Memory B cell (primary cell): ENCODE data around the gene ERP27.

Experiments used
- ATAC-seq: fragments of 150-1000 bp; cut with Tn5 transposase; 2 replicates; pipeline ENCODE4 v1.10.0; 2021; ENCODE audit warnings: low read depth, mild to moderate bottlenecking, moderate library complexity
- DNase-seq, 2 donors: peaks; one replicate each; pipeline ENCODE4 v3.0.0; 2022; ENCODE audit warnings: low spot score in 2 of 2
- H3K27ac Mint-ChIP-seq: one replicate; pipeline ENCODE4 v1.8.0; 2022; ENCODE audit warnings: mild to moderate bottlenecking, moderate library complexity, mixed read lengths
- H3K27me3 Mint-ChIP-seq: one replicate; pipeline ENCODE4 v1.8.0; 2022; ENCODE audit warnings: mixed read lengths
- H3K36me3 Mint-ChIP-seq: one replicate; pipeline ENCODE4 v1.8.0; 2022; ENCODE audit warnings: mild to moderate bottlenecking, mixed read lengths
- H3K4me1 Mint-ChIP-seq: one replicate; pipeline ENCODE4 v1.8.0; 2022; ENCODE audit warnings: mixed read lengths
- H3K4me3 Mint-ChIP-seq: one replicate; pipeline ENCODE4 v1.8.0; 2022; ENCODE audit warnings: mild to moderate bottlenecking, moderate library complexity, mixed read lengths
- H3K9me3 Mint-ChIP-seq: one replicate; pipeline ENCODE4 v1.8.0; 2022; ENCODE audit warnings: mixed read lengths

The ERP27 gene

DNA sequence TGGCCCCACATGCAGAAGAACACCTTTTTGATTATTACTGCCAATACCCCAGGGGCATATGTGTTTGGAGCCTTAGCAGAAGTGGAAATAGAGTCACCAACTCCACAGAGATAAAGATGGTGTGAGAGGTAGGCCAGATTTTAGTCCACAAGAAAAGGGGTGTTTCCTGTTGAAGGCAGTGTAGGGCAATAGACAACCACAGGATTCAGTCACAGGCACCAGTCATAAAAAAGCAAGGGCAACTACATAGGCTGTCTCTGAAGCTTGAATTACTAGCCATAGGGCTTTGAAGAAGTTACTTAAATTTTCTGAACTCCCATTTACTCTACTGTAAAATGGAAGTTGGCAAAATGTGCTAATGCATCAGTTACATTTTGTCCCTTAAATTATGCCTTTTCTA, 18.9 kb downstream of the ERP27 start:
- Mint-ChIP-seq H3K4me1 (peaks cover 17% of the 10 kb centered on the region), H3K36me3 (peaks cover 33% of the 10 kb centered on the region)
- ATAC-seq: no peak

DNA sequence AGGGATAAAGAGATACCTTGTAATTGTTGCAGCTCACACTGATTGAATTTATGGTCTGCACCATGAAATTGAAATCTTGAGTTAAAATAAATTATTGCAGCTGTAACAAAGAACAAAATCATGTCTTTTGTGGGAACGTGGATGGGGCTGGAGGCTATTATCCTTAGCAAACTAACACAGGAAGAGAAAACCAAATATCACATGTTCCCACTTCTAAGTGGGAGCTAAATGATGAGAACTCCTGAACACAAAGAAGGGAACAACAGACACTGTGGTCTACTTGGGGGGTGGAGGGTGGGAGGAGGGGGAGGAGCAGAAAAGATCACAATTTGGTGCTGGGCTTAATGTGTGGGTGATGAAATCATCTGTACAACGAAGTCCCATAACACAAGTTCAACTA, 22.6 kb downstream of the ERP27 start:
- Mint-ChIP-seq H3K4me1 (peaks cover 8% of the 10 kb centered on the region), H3K4me3 (no peak overlapping the region), H3K27ac (no peak overlapping the region), H3K9me3 (peaks cover 3% of the 10 kb centered on the region), H3K36me3 (peaks cover 53% of the 10 kb centered on the region), H3K27me3 (no peaks in the 10 kb centered on the region)
- ATAC-seq (no peak), DNase-seq (no peak)

More for the DNA sequence above, 18.9 kb downstream of the ERP27 start:
- Mint-ChIP-seq H3K27me3 (no peaks in the 10 kb centered on the region), H3K9me3 (no peaks in the 10 kb centered on the region), H3K4me3 (no peak overlapping the region), H3K27ac (no peak overlapping the region)
- no peak for DNase-seq

DNA sequence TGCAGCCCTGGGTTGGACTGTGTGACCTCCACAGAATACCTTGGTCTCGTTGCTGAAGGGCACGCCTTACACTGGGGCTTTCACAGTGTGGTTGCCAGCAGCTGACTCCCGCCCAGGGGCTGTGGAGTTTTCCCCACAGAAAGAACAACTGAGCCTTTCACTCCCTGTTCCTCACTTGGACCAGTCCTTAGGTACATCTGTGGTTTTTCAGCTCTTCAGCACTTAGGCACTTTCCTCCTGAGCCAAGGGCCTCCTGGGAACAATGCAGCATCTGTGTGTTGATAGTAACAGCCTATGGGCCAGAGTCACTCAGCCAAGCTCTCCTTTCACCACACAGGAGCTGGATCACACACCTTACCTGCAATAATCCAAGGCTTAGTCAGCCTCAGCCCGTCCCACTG, 25.0 kb downstream of the ERP27 start:
- Mint-ChIP-seq H3K27me3 (no peaks in the 10 kb centered on the region), H3K4me3 (no peak overlapping the region), H3K27ac (no peak overlapping the region), H3K4me1 (peaks cover 4% of the 10 kb centered on the region), H3K36me3 (peaks cover 45% of the 10 kb centered on the region), H3K9me3 (peaks cover 3% of the 10 kb centered on the region)
- no peak for DNase-seq
- no peak for ATAC-seq

GRCh38 chr12:14911131-14911530, 27.2 kb downstream of the ERP27 start:
- peaks cover 41% of the 10 kb centered on the region for H3K36me3 Mint-ChIP-seq
- H3K27me3 Mint-ChIP-seq: no peaks in the 10 kb centered on the region
- no peak overlapping the region for H3K27ac Mint-ChIP-seq
- no peak for DNase-seq
- no peak overlapping the region for H3K4me3 Mint-ChIP-seq
- no peak for ATAC-seq
- H3K4me1 Mint-ChIP-seq: peaks cover 5% of the 10 kb centered on the region
- H3K9me3 Mint-ChIP-seq: peaks cover 5% of the 10 kb centered on the region

GRCh38 chr12:14910090-14910915, 28.0 kb downstream of the ERP27 start:
- no peak overlapping the region for H3K4me3 Mint-ChIP-seq
- ATAC-seq (no peak), DNase-seq (no peak)
- H3K27ac Mint-ChIP-seq: no peak overlapping the region
- H3K27me3 Mint-ChIP-seq: no peaks in the 10 kb centered on the region
- peaks cover 39% of the 10 kb centered on the region for H3K36me3 Mint-ChIP-seq
- peaks cover 5% of the 10 kb centered on the region for H3K9me3 Mint-ChIP-seq
- peaks cover 8% of the 10 kb centered on the region for H3K4me1 Mint-ChIP-seq

DNA sequence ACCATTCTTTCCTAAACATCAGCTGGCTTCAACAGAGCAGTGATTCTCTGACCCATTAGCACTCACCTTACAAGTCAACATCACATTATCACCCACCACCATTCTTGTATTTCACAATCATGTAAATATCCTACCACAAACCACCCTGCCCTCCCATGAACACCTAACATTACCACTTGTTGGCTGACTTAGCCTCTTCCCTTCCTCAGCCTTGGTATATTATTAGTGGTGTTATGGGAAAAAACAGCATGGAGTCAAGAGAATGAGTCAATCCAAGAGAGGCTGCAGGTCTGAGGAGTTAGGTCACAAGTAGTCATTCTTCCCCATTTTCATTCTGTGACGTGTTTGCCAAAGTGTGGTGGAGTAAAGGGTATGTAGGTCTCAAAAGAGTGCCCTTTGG, 30.4 kb downstream of the ERP27 start:
- Mint-ChIP-seq H3K9me3 (peaks cover 3% of the 10 kb centered on the region), H3K27me3 (no peaks in the 10 kb centered on the region), H3K36me3 (peaks cover 25% of the 10 kb centered on the region), H3K4me1 (peaks cover 6% of the 10 kb centered on the region), H3K27ac (peak overlapping the region; percentile 6), H3K4me3 (no peak overlapping the region)
- DNase-seq: no peak
- no peak for ATAC-seq

- Mint-ChIP-seq H3K4me3 (no peak overlapping the region), H3K27ac (no peak overlapping the region), H3K36me3 (peaks cover 16% of the 10 kb centered on the region), H3K4me1 (peaks cover 6% of the 10 kb centered on the region), H3K9me3 (peaks cover 2% of the 10 kb centered on the region), H3K27me3 (no peaks in the 10 kb centered on the region)
- no peak for DNase-seq
- no peak for ATAC-seq
These were observed 32.2 kb downstream of the ERP27 start for GRCh38 chr12:14906114-14906513.

- H3K27ac Mint-ChIP-seq: no peak overlapping the region
- no peaks in the 10 kb centered on the region for H3K27me3 Mint-ChIP-seq
- peaks cover 6% of the 10 kb centered on the region for H3K4me1 Mint-ChIP-seq
- H3K36me3 Mint-ChIP-seq: peaks cover 14% of the 10 kb centered on the region
- DNase-seq (no peak), ATAC-seq (no peak)
- no peak overlapping the region for H3K4me3 Mint-ChIP-seq
- peaks cover 2% of the 10 kb centered on the region for H3K9me3 Mint-ChIP-seq
These were observed 32.9 kb downstream of the ERP27 start for GRCh38 chr12:14905269-14906004.

DNA sequence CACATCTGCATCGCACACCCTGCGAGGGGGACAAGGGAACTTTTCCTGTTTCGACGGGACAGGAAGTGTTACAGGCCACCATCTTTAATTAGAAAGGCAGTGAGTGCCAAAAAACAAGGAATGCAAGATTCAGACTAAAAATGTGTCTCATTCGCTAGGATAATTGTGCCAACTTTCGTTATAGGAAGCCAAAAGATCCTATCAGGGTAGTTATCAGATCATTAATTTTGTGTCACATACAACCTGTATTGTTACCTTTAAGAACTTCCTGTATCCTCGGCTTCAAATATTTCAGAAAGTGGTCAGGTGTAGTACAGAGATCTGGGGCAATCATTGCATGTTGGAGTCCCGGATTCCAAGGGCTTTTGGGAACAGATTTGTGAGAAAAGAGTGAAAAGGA, 33.5 kb downstream of the ERP27 start:
- Mint-ChIP-seq H3K9me3 (peaks cover 2% of the 10 kb centered on the region), H3K4me3 (no peak overlapping the region), H3K36me3 (peaks cover 14% of the 10 kb centered on the region), H3K4me1 (peaks cover 6% of the 10 kb centered on the region), H3K27ac (no peak overlapping the region), H3K27me3 (no peaks in the 10 kb centered on the region)
- DNase-seq (no peak), ATAC-seq (no peak)

GRCh38 chr12:14903386-14904098, 34.8 kb downstream of the ERP27 start:
- no peak for ATAC-seq
- peaks cover 13% of the 10 kb centered on the region for H3K36me3 Mint-ChIP-seq
- no peak overlapping the region for H3K27ac Mint-ChIP-seq

DNA sequence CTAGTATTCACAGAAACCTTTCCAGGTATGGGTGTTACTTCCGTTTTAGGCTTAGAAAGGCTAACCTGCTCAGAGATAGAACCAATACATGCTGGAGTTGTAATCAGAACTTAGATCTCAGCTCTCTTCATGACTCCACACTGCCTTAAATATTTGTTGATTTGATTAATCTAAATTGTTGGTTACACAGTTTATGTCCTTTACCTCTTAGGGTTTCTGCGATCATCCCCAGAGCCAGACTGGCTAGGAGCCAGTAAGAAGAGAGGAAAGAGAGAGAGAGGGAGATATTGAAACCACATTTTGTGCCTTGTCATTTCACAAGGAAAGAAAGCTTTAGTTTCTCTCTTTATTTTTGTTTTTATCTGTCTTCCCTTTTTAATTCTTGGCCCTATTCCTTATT, 35.9 kb downstream of the ERP27 start:
- no peaks in the 10 kb centered on the region for H3K27me3 Mint-ChIP-seq
- DNase-seq (no peak), ATAC-seq (no peak)
- H3K27ac Mint-ChIP-seq: no peak overlapping the region
- no peak overlapping the region for H3K4me3 Mint-ChIP-seq
- peaks cover 3% of the 10 kb centered on the region for H3K36me3 Mint-ChIP-seq
- no peaks in the 10 kb centered on the region for H3K9me3 Mint-ChIP-seq
- peaks cover 4% of the 10 kb centered on the region for H3K4me1 Mint-ChIP-seq

More at GRCh38 chr12:14903386-14904098, 34.8 kb downstream of the ERP27 start:
- Mint-ChIP-seq H3K27me3 (no peaks in the 10 kb centered on the region), H3K4me1 (peaks cover 6% of the 10 kb centered on the region), H3K4me3 (no peak overlapping the region), H3K9me3 (peaks cover 2% of the 10 kb centered on the region)
- no peak for DNase-seq

DNA sequence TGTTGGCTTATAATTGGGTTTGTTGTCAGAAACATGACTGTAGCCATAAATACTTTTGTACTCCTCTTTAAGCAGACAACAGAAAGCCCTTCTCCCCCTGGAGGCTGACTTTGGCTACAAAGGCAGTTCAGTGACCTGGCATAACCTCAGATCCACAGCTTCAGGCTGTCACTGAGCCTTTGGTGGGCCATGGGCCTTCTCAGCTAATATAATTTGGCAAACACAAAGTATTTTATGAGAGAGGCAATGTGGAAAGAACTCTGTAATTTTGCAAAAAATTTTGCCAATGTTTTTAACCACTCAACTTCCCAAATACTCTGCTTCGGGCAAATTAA, 37.1 kb downstream of the ERP27 start:
- no peak for DNase-seq
- no peaks in the 10 kb centered on the region for H3K9me3 Mint-ChIP-seq
- H3K36me3 Mint-ChIP-seq: peaks cover 3% of the 10 kb centered on the region
- no peak overlapping the region for H3K4me3 Mint-ChIP-seq
- no peak for ATAC-seq
- H3K4me1 Mint-ChIP-seq: peaks cover 4% of the 10 kb centered on the region
- H3K27me3 Mint-ChIP-seq: no peaks in the 10 kb centered on the region
- H3K27ac Mint-ChIP-seq: no peak overlapping the region

- H3K9me3 Mint-ChIP-seq: no peaks in the 10 kb centered on the region
- no peak for DNase-seq
- ATAC-seq: no peak
- H3K4me1 Mint-ChIP-seq: peaks cover 4% of the 10 kb centered on the region
- no peaks in the 10 kb centered on the region for H3K27me3 Mint-ChIP-seq
- H3K27ac Mint-ChIP-seq: no peak overlapping the region
- no peak overlapping the region for H3K4me3 Mint-ChIP-seq
- H3K36me3 Mint-ChIP-seq: peaks cover 3% of the 10 kb centered on the region
These were observed 37.7 kb downstream of the ERP27 start for GRCh38 chr12:14900521-14901227.
